Gastroesophageal sphincter (tissue), 4 donors: ENCODE data around the gene DDX42. TPM values are rescaled to one million over a fixed set of nuclear protein-coding genes. Genes with fewer than 3 reads are reported as not detected.
"Not testable (repeated sequence)": the region's sequence is repeated elsewhere in the genome, so short reads cannot be mapped to it uniquely, and the experiment has no call there.

ENCODE experiments used
- ATAC-seq: fragments of 150-250 bp; one replicate; pipeline ENCODE4 v1.9.1; 2016; ENCODE audit warnings: mild to moderate bottlenecking, moderate library complexity
- H3K27ac ChIP-seq, 4 donors: fragments of 200-600 bp; sonication (generic) in 3 of 4; 1 replicate in 3 of 4; 2 replicates in 1 of 4; pipeline ENCODE4 v1.5.1; 2016 to 2019
- H3K27me3 ChIP-seq: fragments of 200-600 bp; sonication (generic); one replicate; pipeline ENCODE4 v1.5.1; 2019
- H3K36me3 ChIP-seq, 2 donors: fragments of 200-600 bp; sonication (generic); one replicate each; pipeline ENCODE4 v1.5.1; 2019; ENCODE audit warnings: control low read depth in 1 of 2
- H3K4me1 ChIP-seq, 3 donors: fragments of 200-600 bp; sonication (generic); 1 replicate in 2 of 3; 2 replicates in 1 of 3; pipeline ENCODE4 v1.5.1; 2016 to 2019; ENCODE audit warnings: control low read depth in 2 of 3
- H3K4me3 ChIP-seq, 2 donors: fragments of 200-600 bp; sonication (generic); one replicate each; pipeline ENCODE4 v1.5.1; 2019; ENCODE audit warnings: mild to moderate bottlenecking in 1 of 2, moderate library complexity in 1 of 2
- H3K9me3 ChIP-seq, 3 donors: fragments of 200-600 bp; sonication (generic); one replicate each; pipeline ENCODE4 v1.5.1; 2017 to 2019; ENCODE audit warnings: control low read depth in 2 of 3
- EP300 ChIP-seq: sonication (generic); formaldehyde crosslinking; IDR thresholded peaks from one replicate; pipeline ENCODE4 v1.6.1; 2017; ENCODE audit warnings: antibody characterized with exemption, mild to moderate bottlenecking
- POLR2A ChIP-seq, 2 donors: fragments of 450-650 bp; IDR thresholded peaks; one replicate each; pipeline ENCODE4 v1.6.1; 2017; ENCODE audit warnings: antibody characterized with exemption in 2 of 2, mild to moderate bottlenecking in 2 of 2, moderate library complexity in 1 of 2
- POLR2AphosphoS5 ChIP-seq: sonication (generic); formaldehyde crosslinking; IDR thresholded peaks from one replicate; pipeline ENCODE4 v1.6.1; 2017; ENCODE audit warnings: antibody characterized with exemption
- WGBS, 2 donors: methylation state at CpG; one replicate each; pipeline ENCODE4 v1.1.5; 2018; ENCODE audit warnings: low coverage in 1 of 2; 5-methylcytosine and 5-hydroxymethylcytosine counted together
- total RNA-seq, 4 donors: library from RNA; depleted of rRNA; stranded (reverse); fragments of >200 nt; gene quantifications; one replicate each; pipeline ENCODE4 v1.1.0, GENCODE V29; 2016
- TF ChIP-seq, protein P1 (sequence below), 4 experiments: fragments of 200-600 bp in 2 of 4; fragments of 450-650 bp in 2 of 4; sonication (generic) in 1 of 4; IDR thresholded peaks; one replicate each; pipeline ENCODE4 v1.5.1; 2017 to 2019; ENCODE audit warnings: antibody characterized with exemption in 4 of 4, mild to moderate bottlenecking in 2 of 4, moderate library complexity in 2 of 4

The DDX42 gene
- total RNA-seq, 4 donors from 2014 or later = 66.6 to 126 (median 98.8) TPM

- H3K4me3 ChIP-seq = no peak overlapping the region
- WGBS, 2 donors = 86 to 100% methylated on average over 1 of the region's 1 CpG
- no peaks in the 10 kb centered on the region for H3K27me3 ChIP-seq
- no peak for ATAC-seq
- no peak overlapping the region for H3K27ac ChIP-seq
- no peak for TF ChIP-seq EP300
- H3K9me3 ChIP-seq = no peaks in the 10 kb centered on the region
- peaks cover 0 to 70% of the 10 kb centered on the region in 2 donors for H3K36me3 ChIP-seq
- peaks cover 0 to 62% (median 0%) of the 10 kb centered on the region in 3 donors for H3K4me1 ChIP-seq
Observed at GRCh38 chr17:63786117-63786516, 12.1 kb downstream of the DDX42 start.

- Histone ChIP-seq H3K4me3 (no peak overlapping the region), H3K27ac (no peak overlapping the region), H3K4me1 (peaks cover 0 to 61% (median 0%) of the 10 kb centered on the region in 3 donors), H3K9me3 (no peaks in the 10 kb centered on the region), H3K27me3 (no peaks in the 10 kb centered on the region), H3K36me3 (peaks cover 0 to 75% of the 10 kb centered on the region in 2 donors)
- TF ChIP-seq EP300 (no peak), POLR2A (IDR thresholded peaks at IDR 0.05) (no peak)
- TF ChIP-seq, protein P1, sequence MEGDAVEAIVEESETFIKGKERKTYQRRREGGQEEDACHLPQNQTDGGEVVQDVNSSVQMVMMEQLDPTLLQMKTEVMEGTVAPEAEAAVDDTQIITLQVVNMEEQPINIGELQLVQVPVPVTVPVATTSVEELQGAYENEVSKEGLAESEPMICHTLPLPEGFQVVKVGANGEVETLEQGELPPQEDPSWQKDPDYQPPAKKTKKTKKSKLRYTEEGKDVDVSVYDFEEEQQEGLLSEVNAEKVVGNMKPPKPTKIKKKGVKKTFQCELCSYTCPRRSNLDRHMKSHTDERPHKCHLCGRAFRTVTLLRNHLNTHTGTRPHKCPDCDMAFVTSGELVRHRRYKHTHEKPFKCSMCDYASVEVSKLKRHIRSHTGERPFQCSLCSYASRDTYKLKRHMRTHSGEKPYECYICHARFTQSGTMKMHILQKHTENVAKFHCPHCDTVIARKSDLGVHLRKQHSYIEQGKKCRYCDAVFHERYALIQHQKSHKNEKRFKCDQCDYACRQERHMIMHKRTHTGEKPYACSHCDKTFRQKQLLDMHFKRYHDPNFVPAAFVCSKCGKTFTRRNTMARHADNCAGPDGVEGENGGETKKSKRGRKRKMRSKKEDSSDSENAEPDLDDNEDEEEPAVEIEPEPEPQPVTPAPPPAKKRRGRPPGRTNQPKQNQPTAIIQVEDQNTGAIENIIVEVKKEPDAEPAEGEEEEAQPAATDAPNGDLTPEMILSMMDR (IDR thresholded peaks at IDR 0.05) = no peak
- WGBS, 2 donors = 90 to 91% methylated on average over 8 to 11 of the region's 13 CpGs
- no peak for ATAC-seq
Observed at GRCh38 chr17:63786971-63787711, 13.2 kb downstream of the DDX42 start.

DNA sequence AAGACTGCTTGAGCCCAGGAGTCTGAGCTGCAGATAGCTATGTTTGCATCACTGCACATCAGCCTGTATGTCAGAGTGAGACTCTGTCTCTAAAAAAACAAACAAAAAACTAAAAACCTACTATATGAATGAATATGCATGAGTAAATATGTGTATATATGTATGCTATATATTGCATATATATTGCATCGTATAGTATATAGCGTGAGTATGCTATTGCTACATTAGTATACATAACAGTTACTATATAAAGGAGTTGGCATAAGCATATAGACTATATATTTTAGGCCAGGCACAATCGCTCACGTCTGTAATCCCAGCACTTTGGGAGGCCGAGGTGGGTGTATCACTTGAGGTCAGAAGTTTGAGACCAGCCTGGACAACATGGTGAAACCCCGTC, 16.1 kb downstream of the DDX42 start:
- 76 to 84% methylated on average over 6 of the region's 6 CpGs for WGBS, 2 donors
- TF ChIP-seq EP300 (no peak), POLR2AphosphoS5 (no peak), POLR2A (IDR thresholded peaks at IDR 0.05) (no peak)
- TF ChIP-seq, protein P1 (IDR thresholded peaks at IDR 0.05) = no peak
- Histone ChIP-seq H3K9me3 (no peaks in the 10 kb centered on the region), H3K27ac (no peak overlapping the region), H3K4me3 (no peak overlapping the region), H3K36me3 (peaks cover 0 to 88% of the 10 kb centered on the region in 2 donors), H3K4me1 (peaks cover 0 to 31% (median 0%) of the 10 kb centered on the region in 3 donors), H3K27me3 (no peaks in the 10 kb centered on the region)
- ATAC-seq = no peak

- 79 to 86% methylated on average over 3 of the region's 3 CpGs for WGBS, 2 donors
- peaks cover 0 to 96% of the 10 kb centered on the region in 2 donors for H3K36me3 ChIP-seq
- no peaks in the 10 kb centered on the region for H3K9me3 ChIP-seq
Observed at GRCh38 chr17:63792055-63792729, 18.2 kb downstream of the DDX42 start.

DNA sequence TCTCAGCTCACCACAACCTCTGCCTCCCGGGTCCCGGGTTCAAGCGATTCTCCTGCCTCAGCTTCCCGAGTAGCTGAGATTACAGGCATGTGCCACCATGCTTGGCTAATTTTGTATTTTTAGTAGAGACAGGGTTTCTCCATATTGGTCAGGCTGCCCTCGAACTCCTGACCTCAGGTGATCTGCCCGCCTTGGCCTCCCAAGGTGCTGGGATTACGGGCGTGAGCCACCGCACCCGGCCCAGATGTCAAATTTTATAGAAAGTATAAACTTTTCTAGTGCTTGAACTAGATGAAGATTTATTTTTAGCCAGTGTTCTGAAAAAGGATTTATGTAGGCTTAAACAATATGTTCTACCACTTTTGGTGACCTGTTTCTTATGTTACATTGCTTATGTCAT, 22.4 kb downstream of the DDX42 start:
- H3K4me3 ChIP-seq, H3K4me1 ChIP-seq, H3K27me3 ChIP-seq, H3K27ac ChIP-seq, ATAC-seq, H3K9me3 ChIP-seq: not testable (repeated sequence)
- H3K36me3 ChIP-seq = peaks cover 6 to 98% of the 10 kb centered on the region in 2 donors
- WGBS, 2 donors = 100% methylated on average over 2 to 3 of the region's 10 CpGs

More at GRCh38 chr17:63792055-63792729, 18.2 kb downstream of the DDX42 start:
- no peak for ATAC-seq
- no peaks in the 10 kb centered on the region for H3K27me3 ChIP-seq
- no peak overlapping the region for H3K27ac ChIP-seq
- H3K4me3 ChIP-seq = no peak overlapping the region
- TF ChIP-seq, protein P1 (IDR thresholded peaks at IDR 0.05) = no peak
- TF ChIP-seq EP300 (no peak), POLR2AphosphoS5 (no peak), POLR2A (IDR thresholded peaks at IDR 0.05) (no peak)
- peaks cover 0 to 12% (median 0%) of the 10 kb centered on the region in 3 donors for H3K4me1 ChIP-seq
